ENCODE results near the gene ZPBP. TPM values are rescaled to one million over a fixed set of nuclear protein-coding genes. Genes with fewer than 3 reads are reported as not detected.

ZPBP gene, protein sequence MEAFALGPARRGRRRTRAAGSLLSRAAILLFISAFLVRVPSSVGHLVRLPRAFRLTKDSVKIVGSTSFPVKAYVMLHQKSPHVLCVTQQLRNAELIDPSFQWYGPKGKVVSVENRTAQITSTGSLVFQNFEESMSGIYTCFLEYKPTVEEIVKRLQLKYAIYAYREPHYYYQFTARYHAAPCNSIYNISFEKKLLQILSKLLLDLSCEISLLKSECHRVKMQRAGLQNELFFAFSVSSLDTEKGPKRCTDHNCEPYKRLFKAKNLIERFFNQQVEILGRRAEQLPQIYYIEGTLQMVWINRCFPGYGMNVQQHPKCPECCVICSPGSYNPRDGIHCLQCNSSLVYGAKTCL
- not detected in 2 replicates for total RNA-seq

DNA sequence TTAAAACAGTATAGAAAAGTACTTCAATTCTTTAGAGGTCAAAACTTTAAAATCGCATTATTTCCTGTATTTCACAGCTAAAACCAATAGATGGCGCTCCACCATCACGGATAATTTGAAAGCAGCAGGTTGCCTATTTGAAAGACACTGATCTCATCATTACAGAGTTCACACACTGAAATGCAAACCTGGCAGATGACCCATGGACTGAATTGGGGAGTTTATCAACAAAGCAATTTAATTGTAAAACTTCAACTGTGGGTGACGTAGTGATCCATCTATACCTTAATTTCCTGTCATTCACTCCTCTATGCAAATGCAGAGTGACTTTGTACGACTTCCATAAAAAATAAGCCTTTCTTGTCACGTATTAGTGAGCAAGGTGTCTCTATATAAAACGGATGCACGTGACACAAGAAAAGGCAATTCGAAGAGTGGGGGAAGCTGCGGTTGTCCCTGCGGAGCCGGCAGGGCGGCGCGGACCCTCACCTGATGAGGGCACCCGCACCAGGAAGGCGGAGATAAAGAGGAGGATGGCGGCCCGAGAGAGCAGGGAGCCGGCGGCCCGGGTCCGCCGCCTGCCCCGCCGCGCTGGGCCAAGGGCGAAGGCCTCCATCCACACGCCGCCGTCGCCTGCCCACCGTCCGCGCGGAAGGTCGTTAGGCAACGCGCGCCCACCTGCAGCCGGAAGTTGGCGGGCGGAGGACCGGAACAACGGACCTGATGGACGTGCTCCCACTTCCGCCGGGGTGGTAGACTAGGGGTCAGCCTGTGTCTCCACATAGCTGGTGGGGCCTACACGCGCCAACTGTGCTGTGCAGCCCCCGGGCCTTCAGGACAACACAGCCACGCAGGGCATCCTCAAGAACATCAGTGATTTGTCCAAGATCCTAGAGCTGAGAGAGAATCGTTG is at the start of gene ZPBP:
ZPBP (minus strand) TSS at position 668 of the 913 bp plus-strand sequence; CDS start at position 616, 52 bp downstream.
- peak; percentile 22 to 31 for DNase-seq (ENCODE audit: low read depth in 2 of 2)

DNA sequence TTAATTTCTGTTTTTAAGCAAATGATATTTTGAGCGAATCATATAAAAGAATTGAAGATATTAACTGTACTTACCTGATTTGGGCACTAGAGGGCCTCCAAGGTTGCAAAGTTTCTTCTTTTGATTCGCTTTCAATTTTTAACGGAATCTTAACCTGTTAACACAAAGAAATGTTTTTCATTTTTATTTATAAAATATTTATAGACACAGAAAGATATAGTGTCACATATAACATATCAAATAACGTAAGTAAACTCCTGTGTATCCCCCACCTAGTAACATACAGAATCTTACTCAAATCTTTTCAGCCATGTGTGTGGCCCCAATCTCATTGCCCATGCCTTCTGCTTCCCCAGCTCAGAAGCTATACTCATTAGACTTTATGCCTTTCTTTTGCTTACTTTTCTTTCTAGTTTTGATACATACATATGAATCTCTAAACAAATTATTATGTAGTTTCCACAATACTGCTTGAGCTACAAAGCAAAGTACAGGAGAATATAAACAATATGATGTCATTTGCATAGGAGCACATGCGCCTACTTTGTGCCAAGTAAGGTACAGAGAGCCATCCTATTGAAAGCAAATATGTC is 49.5 kb upstream of the ZPBP start:
- DNase-seq (ENCODE audit: low read depth in 2 of 2), result peak; percentile 14 to 32

DNA sequence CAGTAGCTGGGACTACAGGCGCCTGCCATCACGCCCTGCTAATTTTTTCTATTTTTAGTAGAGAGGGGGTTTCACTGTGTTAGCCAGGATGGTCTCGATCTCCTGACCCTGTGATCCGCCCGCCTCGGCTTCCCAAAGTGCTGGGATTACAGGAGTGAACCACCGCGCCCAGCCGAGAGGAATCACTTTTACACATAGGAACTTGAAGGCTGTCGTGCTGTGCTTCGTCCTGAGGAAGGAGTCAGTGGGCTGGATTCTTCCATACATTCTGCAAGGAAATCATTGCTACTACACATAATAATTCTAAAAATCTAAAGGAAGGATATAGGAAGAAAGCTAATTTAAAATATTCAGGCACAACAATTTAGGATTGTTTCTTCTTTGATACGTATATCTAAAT is 48.8 kb upstream of the ZPBP start:
- no peak for DNase-seq (ENCODE audit: low read depth in 2 of 2)

DNA sequence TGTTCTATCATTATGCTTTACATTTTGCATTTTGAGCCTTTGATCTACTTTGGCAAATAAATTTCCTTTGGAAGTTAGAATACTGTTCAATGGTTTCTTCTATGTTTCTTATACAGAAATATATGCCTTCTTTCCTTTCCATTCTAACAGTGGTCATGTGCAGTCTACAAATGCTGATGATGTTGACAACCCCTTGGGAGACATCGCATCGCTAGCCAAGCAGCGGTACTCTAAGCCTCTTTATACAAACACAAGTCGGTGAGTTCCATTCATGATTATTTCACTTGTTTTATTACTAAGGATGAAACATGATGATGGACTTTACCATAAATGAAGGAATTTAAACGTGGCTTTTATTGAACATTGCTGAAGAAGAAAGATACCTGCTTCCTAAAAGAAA is 48.1 kb upstream of the ZPBP start:
- DNase-seq (ENCODE audit: low read depth in 2 of 2), result no peak

DNA sequence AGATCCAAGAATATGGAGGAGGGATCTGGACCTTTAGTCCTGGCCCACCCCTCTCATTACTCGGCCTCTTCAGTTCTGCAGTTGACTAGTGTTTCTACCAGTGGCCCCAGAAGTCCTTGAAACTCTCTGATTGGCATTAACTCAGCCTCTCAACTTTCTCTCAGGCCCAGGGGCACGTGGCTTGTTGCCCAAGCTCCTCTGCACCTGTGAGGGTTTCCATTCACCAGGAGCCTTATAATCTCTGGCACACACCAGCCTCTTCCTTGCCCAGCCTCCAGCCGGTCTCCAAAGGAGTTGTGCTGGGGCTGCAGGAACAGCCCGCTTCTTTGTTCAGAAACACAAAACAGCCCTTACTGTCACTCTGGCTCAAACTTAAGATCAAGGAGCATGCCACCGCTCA is 47.6 kb upstream of the ZPBP start:
- DNase-seq (ENCODE audit: low read depth in 2 of 2), result no peak

DNA sequence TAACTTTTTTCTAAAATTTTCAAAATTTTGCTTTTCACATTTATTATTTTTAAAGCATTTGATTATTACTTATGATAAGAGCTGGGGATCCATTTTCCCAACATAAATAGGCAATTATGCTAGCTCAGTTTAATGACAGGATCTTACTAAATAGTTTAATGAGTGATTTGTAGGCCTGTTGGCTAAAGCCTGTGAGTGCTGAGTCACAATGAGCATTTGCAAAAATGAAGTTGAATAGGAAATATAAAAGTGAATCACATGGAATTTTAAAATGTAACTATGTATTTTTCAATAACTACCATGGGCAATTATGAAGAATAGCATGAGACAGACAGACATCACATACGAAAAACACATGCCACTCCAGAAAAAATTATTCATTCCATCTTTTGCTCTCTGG is 45.1 kb upstream of the ZPBP start:
- no peak for DNase-seq (ENCODE audit: low read depth in 2 of 2)

DNA sequence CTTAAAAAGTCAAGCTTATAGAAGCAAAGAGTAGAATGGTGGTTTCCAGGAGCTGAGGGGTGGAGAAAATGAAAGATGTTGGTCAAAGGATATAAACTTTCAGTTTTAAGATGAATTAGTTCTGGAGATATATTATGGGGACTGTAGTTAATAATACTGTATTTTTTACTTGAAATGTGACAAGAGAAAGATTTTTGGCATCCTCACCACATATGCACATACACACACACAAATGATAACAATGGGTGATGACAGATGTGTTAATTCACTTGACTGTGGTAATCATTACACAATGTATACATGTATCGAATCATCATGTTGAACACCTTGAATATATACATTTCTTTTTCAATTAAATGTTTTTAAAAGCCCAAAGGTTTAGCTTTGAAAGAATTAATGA is 32.7 kb upstream of the ZPBP start:
- no peak for DNase-seq (ENCODE audit: low read depth in 2 of 2)

DNA sequence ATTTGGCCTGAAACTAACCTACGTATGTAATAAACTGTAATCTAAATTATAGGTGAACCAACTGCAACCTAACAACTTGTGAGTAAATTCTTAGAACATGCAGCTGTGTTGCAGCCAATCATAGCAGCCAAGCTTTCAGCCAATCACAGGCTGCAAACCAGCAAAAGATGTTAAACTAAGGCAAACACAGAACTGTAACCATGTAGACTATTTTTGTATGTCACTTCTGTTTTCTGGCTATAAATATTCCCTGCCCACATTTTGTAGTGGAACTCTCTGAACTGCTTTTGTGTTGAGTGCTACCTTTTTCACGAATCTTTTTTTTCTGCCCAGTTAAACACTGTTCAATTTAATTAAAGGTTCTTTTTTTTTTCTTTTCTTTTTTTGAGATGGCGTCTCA is 28.2 kb upstream of the ZPBP start:
- DNase-seq (ENCODE audit: low read depth in 2 of 2), result no peak

DNA sequence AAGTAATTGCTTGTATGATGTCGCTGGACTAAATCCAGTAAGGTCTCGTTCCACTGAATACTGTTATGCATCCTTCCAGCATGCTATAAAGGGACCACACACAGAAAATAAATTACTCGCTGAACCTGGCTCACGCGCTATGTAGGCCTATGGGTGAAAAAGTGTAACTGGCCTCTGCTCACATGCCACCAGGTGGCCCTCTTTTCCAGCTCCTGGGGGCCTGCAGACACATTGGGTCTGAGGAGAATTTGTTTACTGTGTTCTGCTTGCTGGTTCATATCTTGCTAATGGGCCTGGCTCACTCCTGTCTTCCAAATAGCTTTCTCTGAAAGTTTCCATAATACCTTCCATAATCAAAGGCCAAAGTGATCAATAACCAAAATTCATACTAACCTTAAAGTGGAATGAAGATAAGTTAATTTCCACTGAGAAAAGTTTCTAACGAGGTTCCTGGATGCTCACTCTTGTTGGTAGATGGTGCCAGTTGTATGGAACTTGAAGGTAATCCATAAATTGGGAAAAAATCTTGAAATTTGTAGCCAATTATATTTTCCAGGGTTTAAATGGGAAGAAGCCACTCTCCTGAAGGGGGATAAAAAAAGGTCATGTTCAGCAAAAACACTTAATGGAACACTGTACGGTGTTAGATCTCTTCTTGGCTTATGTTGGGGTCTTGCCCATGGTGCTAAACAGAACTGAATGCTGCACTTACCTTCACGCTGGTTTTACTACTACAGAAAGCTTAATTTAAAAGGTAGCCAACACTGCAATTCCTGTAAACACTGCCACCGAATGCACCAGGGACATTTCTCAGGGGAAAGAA is 27.0 kb upstream of the ZPBP start:
- DNase-seq (ENCODE audit: low read depth in 2 of 2), result no peak

DNA sequence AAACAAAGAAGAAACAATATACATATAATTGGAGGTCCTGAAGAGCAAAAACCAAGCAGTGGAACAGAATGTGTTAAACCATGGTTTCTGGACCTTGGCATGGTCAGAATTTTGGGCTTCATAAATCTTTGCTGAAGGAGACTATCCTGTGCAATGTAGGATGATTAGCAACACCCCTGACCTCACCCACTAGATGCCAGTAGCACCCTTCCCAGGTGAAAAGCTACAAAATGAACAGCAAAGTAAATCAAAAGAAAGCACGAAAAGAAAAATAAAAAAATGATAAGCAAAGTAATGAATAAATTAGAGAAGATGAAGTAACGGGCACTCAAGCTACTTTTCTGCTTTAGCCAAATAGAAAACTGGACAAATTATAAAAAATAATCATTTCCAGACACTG is 19.2 kb upstream of the ZPBP start:
- no peak for DNase-seq (ENCODE audit: low read depth in 2 of 2)

DNA sequence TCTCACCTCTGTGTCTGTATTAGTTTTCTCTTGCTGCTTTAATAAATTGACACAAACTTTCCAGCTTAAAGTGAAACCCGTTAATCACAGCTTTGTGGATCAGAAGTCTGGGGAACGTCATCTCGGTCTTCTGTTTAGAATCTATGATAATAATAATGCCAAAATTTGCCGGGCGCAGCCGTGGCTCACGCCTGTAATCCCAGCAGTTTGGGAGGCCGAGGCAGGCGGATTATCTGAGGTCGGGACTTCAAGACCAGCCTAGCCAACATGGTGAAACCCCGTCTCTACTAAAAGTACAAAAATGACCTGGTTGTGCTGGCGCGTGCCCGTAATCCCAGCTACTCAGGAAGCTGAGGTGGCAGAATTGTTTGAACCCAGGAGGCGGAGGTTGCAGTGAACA is 8.8 kb upstream of the ZPBP start:
- DNase-seq (ENCODE audit: low read depth in 2 of 2), result no peak

DNA sequence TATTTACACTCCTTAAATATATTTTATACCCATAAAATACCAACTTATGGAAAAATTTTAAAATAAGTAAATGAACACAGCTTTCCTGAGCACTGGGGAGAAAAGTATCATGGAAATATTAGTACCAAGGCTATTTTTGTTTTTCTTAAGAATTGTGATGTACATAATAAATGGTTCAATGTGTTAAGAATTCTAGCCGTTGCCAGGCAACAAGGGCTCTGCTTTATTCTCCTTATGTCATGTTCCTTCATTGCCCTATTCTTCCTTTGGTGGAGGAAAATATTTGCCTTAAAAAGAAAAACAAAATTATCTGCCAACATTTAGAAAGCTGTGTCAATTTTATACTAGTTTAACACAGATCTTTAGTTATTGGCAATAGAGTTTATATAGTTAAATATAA is 2.6 kb upstream of the ZPBP start:
- DNase-seq (ENCODE audit: low read depth in 2 of 2), result no peak

DNA sequence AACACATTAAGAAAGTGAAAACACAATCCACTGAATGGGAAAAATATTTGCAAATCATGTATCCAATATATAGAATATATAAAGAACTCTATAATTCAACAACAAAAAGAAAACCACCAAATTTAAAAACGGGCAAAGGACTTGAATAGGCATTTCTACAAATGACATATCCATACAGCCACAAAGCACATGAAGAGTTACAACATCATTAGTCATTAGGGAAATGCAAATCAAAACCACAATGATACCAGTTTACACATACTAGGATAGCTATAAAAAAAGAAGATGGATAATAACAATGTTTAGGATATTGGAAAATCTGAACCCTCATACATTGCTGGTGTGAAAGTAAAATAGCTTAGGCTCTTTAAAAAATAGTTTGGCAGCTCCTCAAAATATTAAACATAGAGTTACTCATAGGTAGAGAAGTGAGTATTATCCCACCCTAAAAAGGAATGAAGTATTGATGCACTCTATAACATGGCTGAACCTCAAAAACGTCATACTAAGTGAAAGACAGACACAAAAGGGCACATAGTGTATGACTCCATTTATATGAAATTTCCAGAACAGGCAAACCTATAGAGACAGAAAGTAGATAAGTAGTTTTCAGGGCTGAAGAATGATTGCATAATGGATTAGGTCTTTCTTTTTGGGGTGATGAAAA is 4.5 kb downstream of the ZPBP start:
- DNase-seq (ENCODE audit: low read depth in 2 of 2), result no peak

DNA sequence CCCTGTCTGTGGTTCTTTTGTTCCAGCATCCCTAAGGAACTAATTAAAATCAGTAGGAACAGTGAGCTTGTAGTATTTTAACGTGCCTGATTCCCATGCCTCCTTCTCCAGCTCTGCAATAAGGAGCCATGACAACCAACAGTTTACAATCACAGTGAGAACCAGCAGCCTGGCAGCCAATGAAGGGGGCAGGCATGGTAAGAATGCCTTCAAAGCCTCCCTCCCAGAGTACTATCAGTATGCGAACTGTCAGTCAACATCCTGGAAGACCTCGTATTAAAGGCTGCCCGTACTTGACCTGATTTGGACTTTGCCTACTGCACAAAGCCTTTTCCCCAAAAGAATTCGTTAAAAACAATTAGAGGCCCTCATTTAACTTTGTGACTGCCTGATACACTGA is 7.7 kb downstream of the ZPBP start:
- DNase-seq (ENCODE audit: low read depth in 2 of 2), result no peak

DNA sequence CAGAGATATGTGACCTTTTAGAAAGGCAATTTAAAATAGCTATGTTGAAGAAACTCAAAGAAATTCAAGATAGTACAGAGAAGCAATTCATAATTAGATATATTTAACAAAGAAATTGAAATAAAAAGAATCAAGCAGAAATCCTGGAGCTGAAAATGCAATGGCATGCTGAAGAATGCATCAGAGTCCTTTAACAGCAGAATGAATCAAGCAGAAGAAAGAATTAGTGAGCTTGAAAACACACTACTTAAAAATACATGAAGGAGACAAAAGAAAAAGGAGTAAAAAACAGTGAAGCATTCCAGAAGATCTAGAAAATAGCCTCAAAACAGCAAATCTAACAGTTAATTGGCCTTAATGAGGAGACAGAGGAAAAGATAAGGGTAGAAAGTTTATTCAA is 20.0 kb downstream of the ZPBP start:
- DNase-seq (ENCODE audit: low read depth in 2 of 2), result no peak

DNA sequence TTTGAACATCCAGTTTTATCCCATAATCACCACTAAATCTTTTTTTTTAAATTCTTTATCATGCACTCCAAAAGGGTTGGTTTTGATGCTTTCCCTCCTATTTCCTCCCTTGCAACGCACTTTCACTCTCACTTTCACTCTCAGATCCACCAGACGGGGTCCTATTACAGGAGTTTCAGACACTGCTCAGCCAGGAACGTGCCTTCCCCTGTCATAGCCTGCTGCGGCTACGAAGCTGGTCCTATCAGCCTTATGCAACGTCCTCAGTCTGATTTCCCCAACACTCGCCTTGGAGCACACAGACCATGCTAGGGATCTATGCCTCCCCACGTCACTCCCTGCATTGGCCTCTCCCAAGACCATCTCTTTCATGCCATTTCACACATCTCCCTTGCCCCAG is 23.4 kb downstream of the ZPBP start:
- DNase-seq (ENCODE audit: low read depth in 2 of 2), result peak in 1 of 2 donors; percentile 14

DNA sequence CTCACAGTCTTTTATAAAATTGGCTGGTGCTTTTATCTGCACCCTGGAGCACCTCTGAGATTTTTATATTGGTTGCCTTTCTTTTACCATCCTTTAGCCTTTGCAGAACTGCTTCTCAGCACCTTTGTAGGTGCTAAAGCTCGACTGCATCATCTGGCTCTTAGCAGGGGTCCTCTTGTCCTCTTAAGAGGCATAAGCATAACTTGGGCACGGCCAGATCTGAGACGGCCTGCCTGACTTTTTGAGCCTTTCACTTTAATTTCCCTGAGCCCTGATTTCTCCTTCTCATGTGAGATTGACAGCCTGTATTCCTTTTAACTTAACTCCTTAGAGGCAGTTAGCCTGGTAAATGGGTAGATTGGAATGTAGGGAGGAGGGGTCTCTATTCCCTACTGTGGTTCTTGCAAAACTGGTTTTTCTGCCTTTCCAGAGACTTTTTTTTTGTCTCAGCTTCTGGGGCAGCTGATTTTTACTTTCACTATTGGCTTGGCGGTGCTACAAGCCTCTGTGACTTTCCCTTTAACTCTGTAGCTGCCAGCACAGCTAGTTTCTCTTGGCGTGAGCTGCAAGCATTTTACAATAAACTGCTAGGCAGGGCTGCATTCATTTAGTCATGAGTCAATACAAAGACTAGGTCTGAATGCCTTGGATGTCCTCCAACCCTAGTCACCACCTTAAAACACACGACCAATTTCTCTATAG is 24.0 kb downstream of the ZPBP start:
- peak in 1 of 2 donors; percentile 20 for DNase-seq (ENCODE audit: low read depth in 2 of 2)

DNA sequence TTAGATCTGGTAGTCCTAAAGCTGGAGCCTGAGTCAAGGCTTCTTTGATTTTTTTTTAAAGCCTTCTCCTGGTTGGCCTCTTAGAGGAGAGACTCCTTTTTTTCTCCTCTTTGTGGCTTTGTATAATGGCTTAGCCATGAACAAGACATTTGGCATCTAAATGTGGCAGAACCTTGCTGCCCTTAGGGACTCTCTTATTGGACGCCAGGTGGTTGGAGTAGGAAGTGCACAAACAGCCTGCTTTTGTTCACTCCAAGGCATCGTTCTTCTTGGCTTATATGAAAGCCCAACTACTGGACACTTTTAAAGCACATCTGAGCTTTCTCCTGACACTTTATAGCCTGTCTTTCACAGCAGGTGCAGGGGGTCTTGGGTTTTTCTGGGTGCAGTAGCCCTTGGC is 25.0 kb downstream of the ZPBP start:
- no peak for DNase-seq (ENCODE audit: low read depth in 2 of 2)

DNA sequence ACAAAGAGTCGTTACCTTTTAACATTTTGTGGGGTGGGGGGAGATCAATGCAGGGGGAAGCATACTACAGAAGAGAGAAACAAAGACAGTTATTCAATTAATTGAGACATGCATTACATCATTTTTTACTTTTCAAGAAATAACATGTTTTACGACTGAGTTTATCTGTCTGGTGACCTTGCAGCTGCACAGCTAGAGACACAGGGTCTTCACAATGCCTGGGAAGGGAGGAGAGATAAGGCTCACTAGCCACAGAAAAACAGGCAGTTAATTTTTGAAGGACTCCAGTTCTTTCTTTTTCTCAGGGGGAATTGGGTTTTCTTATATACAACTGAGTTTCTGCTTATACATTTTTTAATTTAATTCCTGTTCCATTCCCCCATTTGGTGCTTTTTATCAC is 30.1 kb downstream of the ZPBP start:
- DNase-seq (ENCODE audit: low read depth in 2 of 2), result no peak

DNA sequence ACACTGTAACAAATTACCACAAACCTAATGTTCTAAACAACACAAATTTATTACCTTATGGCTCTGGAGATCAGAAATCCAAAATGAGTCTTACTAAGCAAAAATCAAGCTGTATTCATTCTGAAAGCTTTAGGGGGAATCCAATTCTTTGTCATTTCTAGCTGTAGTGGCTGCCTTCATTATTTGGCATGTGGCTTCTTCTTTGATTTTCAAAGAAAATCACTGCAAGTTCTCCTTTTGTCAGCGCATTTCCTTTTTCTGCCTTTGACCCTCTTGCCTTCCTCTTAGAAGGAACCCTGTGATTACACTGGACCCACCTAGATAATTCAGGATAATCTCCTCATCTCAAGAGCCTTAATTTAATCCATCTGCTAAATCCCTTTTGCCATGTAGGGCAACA is 36.9 kb downstream of the ZPBP start:
- DNase-seq (ENCODE audit: low read depth in 2 of 2), result no peak
